Left lung (tissue), 10 donors: ENCODE measurements around the gene BRD7. TPM values are rescaled to one million over a fixed set of nuclear protein-coding genes. Genes with fewer than 3 reads are reported as not detected.

Source experiments
- ATAC-seq: fragments of 200-7000 bp; cut with Tn5 transposase; one replicate; pipeline ENCODE4 v1.9.1; 2020; ENCODE audit warnings: moderate library complexity
- DNase-seq, 4 donors: peaks; one replicate each; pipeline ENCODE4 v3.0.0-alpha.2; 2013 to 2020
- H3K27ac ChIP-seq, 2 donors: fragments of 200-600 bp; sonication (generic) in 1 of 2; one replicate each; pipeline versions ENCODE4 v1.5.0 to v1.8.0; 2020 to 2021
- H3K27me3 ChIP-seq, 2 donors: fragments of 200-600 bp; sonication (generic) in 1 of 2; one replicate each; pipeline versions ENCODE4 v1.5.0 to v1.8.0; 2020 to 2021
- H3K36me3 ChIP-seq, 2 donors: fragments of 200-600 bp; sonication (generic) in 1 of 2; one replicate each; pipeline versions ENCODE4 v1.5.0 to v1.8.0; 2020 to 2021
- H3K4me1 ChIP-seq, 2 donors: fragments of 200-600 bp; one replicate each; pipeline ENCODE4 v1.8.0; 2021
- H3K4me3 ChIP-seq, 2 donors: fragments of 200-600 bp; sonication (generic) in 1 of 2; one replicate each; pipeline versions ENCODE4 v1.5.0 to v1.8.0; 2020 to 2021; ENCODE audit warnings: mild to moderate bottlenecking in 1 of 2
- H3K9me3 ChIP-seq, 2 donors: fragments of 200-600 bp; sonication (generic) in 1 of 2; one replicate each; pipeline versions ENCODE4 v1.5.0 to v1.8.0; 2020 to 2021
- CTCF ChIP-seq, 2 donors: fragments of 200-600 bp; sonication (generic) in 1 of 2; IDR thresholded peaks; one replicate each; pipeline versions ENCODE4 v1.5.0 to v1.8.0; 2021; ENCODE audit warnings: antibody characterized with exemption in 2 of 2
- intact Hi-C, 2 donors: fragments of 100-400 bp; cut with DNase I; formaldehyde crosslinking; loops; one replicate each; pipeline versions ENCODE4 v1.11.2 to v1.14.2; 2022
- polyA plus RNA-seq, 6 donors: library from polyadenylated mRNA; unstranded; fragments of 120-200 nt; gene quantifications; one replicate each; pipeline ENCODE4 v1.2.1, GENCODE V29; 2013; ENCODE audit not compliant: insufficient read length in 6 of 6
- total RNA-seq, 2 donors: library from RNA; stranded (reverse); fragmentation: NEBNext Ultra II Directional; extraction: Animal tissue kit (Norgen Biotek cat#: 25700); gene quantifications; one replicate each; pipeline ENCODE4 v1.2.1, GENCODE V29; 2021
- donor health status: DM: no; HTN: yes; CAD: no.
- donor health status: DM: no; HTN: no; CAD: no.

Gene BRD7
- total and polyA plus RNA-seq, 8 donors = 59.8 to 113 (median 97.6) TPM

DNA sequence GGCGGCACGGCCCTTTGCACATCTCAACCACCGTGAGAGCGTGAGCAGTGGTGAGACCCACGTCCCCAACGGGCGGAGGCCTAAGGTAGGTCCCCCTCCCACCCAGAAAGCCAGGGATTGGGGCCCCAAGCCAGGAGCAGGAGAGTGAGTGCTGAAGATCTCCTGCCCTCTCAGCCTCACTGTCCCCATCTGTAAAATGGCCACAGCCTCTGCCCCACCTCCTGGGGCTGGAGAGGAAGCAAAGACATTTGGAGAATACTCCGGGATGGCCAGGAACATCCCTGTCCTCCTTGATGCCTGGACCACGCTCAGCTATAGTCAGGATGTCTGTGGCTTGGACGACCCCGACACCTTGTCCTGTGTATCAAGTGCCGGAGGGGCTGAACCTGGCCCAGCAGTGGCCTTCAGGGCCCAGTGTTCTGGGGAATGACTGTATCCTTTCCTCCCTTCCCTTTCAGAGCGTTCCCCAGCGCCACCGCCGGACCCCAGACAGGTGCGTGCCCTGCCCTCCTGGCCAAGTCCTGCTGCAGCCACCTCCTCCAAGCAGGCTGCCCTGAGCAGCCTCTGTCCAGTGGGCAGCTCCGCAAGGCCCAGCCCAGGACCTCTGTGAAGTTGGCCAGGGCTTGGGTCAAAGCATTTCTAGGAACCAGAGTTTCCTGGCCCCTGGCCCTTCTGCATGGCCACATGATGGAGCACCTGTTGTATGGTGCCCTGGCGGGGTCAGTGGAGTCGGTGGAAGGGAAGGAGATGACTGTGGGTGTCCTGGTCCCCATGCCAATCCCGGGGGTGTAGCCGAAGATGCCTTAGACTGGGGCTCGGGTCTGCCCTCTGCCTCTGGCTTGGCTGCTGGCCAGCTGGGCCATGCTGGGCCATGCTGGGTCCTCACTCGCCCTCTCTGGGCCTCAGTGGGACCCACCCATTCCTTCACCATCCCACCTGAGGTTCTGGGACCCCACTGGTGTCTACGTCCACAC is 64.0 kb downstream of the BRD7 start:
- H3K4me1 ChIP-seq = peaks cover 3 to 21% of the 10 kb centered on the region in 2 donors
- H3K36me3 ChIP-seq = peaks cover 0 to 97% of the 10 kb centered on the region in 2 donors
- H3K9me3 ChIP-seq = no peaks in the 10 kb centered on the region
- H3K27me3 ChIP-seq = no peaks in the 10 kb centered on the region
- intact Hi-C loops = no loop called here
- H3K4me3 ChIP-seq = no peak overlapping the region
- peak in 1 of 4 donors; percentile 70 for DNase-seq
- no peak for TF ChIP-seq CTCF (IDR thresholded peaks at IDR 0.05)
- ATAC-seq = no peak
- peak overlapping the region in 1 of 2 donors; percentile 61 for H3K27ac ChIP-seq

DNA sequence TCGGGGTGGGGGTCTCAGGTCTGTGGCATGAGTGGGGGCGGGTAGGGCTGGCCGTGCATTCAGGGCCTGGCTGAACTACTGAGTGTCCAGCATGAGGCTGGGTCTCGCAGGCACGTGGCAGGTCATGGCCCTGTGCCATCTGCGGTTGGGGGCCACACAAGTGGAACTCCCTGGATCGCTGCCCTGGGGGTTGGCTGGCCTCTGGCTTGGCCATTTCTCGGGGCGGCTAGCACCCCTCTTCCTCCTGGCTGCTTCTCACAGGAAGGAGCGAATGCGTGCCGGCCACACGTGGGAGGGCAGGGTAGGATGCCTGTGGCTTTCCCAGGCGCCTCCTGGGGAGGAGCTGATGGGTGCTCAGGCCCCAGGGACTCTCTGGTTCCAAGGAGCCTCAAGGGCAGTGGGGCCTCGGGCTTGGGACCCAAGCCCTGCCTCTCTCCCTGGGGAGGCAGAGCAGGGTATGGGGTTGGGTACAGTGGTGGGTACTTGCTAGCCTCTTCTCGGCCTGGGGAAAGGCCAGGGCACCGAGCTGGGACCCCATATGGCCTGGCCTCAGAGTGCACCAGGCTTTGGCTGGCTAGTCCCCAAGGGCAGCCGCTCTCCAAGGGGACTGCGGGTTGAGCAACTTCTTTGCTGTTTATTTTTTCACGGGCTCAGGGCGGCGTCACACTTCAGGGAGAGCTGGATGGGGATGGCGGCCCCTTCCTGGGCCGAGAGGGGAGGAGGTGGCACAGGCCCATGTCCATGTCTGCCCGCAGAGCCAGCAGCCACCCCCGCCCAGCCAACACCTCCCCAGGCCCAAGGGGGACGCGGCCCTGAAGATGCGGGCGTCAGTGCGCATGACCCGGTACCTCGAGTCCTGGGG is 65.0 kb downstream of the BRD7 start:
- ATAC-seq = peak; percentile 64
- H3K4me1 ChIP-seq = peaks cover 3 to 21% of the 10 kb centered on the region in 2 donors
- no peak overlapping the region for H3K4me3 ChIP-seq
- TF ChIP-seq CTCF (IDR thresholded peaks at IDR 0.05) = no peak
- peaks cover 0 to 97% of the 10 kb centered on the region in 2 donors for H3K36me3 ChIP-seq
- H3K9me3 ChIP-seq = no peaks in the 10 kb centered on the region
- H3K27me3 ChIP-seq = no peaks in the 10 kb centered on the region
- H3K27ac ChIP-seq = peak overlapping the region; percentile 53 to 61
- peak in 3 of 4 donors; percentile 57 to 82 (median 57) for DNase-seq
- intact Hi-C loops = no loop called here

DNA sequence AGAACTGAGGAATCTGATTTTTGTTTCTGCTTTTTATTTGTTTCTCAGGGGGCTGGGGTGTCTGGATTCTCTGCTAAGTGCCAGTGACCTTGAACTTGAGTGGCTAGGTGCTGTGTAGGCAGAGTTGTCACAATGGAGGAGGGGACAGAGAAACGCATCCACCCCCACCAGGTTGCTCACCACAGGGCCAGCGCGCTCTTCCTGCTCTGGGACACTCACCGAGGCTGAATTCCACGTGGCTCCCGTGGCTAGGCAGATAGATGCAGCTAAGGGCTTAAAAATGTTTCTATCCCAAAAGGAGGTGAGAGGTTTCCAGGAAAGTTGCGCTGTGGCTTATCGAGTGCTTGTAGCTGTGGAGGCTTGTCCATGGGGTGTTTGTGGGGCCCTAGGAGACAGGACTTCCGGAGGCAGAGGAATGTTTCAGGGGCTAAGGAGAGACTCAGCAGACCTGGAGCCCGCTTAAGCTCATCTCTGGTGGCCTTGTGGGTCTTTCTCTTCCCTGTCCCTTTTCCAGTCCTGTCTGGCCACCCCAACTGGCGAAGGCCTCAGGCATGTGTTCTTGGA is 65.7 kb downstream of the BRD7 start:
- Histone ChIP-seq H3K36me3 (peaks cover 0 to 97% of the 10 kb centered on the region in 2 donors), H3K27me3 (no peaks in the 10 kb centered on the region), H3K4me3 (no peak overlapping the region), H3K4me1 (peaks cover 3 to 21% of the 10 kb centered on the region in 2 donors), H3K9me3 (no peaks in the 10 kb centered on the region), H3K27ac (peak overlapping the region; percentile 53 to 61)
- ATAC-seq (peak; percentile 8), DNase-seq (peak in 2 of 4 donors; percentile 33 to 37)
- intact Hi-C loops = no loop called here
- TF ChIP-seq CTCF (IDR thresholded peaks at IDR 0.05) = no peak

GRCh38 chr16:50302472-50303005 is 66.2 kb downstream of the BRD7 start:
- peaks cover 3 to 21% of the 10 kb centered on the region in 2 donors for H3K4me1 ChIP-seq
- H3K36me3 ChIP-seq = peaks cover 0 to 100% of the 10 kb centered on the region in 2 donors
- TF ChIP-seq CTCF (IDR thresholded peaks at IDR 0.05) = no peak
- DNase-seq (peak in 2 of 4 donors; percentile 29 to 34), ATAC-seq (no peak)
- intact Hi-C loops = no loop called here
- H3K27ac ChIP-seq = no peak overlapping the region
- no peaks in the 10 kb centered on the region for H3K27me3 ChIP-seq
- H3K9me3 ChIP-seq = no peaks in the 10 kb centered on the region
- no peak overlapping the region for H3K4me3 ChIP-seq
